GM21423 (cell line): Measurements from ENCODE around the gene TLR4.
A peak's percentile ranks its signal among the peaks of the same experiment; 100 is the strongest.

ENCODE experiments used
- ATAC-seq: cut with Tn5 transposase; IDR thresholded peaks from one replicate; pipeline ENCODE4 v1.9.1; 2021; ENCODE audit warnings: mild to moderate bottlenecking, moderate library complexity; ENCODE audit not compliant: unreplicated experiment

TLR4 gene

DNA sequence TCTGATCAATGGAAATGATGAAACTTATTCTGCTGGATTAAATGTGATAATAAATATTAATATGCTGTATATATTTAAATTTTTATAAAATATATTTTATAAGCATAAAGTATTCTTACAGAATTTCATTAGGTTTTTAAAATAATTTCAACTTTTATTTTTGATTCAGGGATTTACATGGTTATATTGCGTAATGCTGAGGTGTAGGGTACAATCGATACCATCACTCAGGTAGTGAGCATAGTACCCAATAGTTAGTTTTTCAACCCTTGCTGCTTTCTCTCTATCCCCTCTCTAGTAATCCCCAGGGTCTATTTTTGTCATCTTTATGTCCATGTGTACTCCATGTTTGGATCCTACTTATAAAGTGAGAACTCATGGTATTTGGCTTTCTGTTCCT lies 5.7 kb downstream of the TLR4 start:
- no peak for ATAC-seq

DNA sequence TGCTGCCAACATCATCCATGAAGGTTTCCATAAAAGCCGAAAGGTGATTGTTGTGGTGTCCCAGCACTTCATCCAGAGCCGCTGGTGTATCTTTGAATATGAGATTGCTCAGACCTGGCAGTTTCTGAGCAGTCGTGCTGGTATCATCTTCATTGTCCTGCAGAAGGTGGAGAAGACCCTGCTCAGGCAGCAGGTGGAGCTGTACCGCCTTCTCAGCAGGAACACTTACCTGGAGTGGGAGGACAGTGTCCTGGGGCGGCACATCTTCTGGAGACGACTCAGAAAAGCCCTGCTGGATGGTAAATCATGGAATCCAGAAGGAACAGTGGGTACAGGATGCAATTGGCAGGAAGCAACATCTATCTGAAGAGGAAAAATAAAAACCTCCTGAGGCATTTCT lies 10.1 kb downstream of the TLR4 start:
- no peak for ATAC-seq

DNA sequence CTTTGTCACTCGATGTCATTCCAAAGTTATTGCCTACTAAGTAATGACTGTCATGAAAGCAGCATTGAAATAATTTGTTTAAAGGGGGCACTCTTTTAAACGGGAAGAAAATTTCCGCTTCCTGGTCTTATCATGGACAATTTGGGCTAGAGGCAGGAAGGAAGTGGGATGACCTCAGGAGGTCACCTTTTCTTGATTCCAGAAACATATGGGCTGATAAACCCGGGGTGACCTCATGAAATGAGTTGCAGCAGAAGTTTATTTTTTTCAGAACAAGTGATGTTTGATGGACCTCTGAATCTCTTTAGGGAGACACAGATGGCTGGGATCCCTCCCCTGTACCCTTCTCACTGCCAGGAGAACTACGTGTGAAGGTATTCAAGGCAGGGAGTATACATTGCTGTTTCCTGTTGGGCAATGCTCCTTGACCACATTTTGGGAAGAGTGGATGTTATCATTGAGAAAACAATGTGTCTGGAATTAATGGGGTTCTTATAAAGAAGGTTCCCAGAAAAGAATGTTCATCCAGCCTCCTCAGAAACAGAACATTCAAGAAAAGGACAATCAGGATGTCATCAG lies 11.3 kb downstream of the TLR4 start:
- no peak for ATAC-seq

DNA sequence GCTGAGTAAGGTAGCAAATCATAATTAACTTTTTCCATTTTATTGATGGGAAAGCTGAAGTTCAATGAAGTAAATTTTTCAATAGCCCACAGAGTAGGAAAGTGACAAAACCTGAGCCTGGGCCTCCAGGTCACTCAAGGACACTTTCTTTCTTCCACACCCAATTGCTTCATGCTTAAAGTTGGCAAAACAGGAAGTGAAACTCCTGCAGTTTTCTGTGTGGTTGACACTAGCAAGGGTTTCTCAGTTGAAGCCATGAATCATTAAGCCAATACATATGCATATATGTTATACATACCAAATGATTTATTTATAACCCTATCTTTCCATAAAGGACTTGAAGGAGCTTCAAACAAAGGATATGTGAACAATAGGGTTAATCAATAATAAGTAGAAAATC lies 13.9 kb downstream of the TLR4 start:
- ATAC-seq = peak; percentile 100

DNA sequence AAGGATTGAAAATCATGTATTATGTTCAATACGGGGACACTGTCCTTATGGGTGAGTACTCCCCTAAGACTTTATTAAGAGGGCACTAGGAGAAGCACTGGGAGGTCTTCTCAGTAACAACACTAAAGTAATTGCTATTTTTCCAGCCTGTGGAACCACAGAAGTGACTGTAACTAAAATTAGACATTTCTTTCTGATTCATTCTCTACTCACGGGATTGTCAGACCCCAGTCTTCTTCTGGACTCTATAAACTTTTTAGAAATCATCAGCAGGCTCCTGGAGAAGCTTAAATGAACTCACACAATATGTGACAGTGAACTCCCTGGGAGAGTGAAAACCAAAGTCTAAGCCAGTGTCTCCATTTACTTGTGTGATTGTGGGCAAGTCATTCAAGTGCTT lies 14.5 kb downstream of the TLR4 start:
- peak; percentile 12 for ATAC-seq

DNA sequence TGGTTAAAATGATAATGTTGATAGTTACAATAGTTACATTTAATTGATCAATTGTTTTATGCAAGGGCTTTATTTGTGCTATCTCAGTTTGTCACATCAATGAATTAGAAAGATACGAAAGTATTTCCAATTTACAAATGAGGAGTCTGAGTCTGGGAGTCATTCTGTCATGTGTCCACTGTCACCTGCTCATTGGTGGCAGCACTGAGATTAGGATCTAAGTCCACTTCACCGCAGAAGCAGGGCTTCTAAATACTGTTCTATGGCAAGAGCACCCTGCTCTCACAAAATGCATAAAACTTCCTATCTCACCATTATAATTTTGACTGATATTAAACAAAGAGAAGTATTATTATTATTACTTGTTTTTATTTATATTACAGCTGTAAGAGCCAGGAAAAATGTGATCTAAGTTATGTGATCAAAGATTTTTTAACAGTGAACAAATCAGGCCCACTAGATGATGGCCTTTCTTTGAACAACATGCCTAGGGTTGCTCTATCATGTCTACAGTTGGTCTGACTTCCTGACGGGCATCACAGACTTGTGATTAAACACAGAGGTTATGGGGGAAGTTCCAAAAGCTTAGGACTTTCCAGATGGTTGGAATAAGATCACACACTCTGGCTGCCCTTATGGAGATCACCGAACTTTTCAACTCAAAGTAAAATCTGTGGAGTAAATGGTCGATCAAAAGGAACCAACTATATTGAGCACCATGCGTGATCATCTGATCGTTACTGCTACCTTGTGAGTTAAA lies 15.1 kb downstream of the TLR4 start:
- ATAC-seq = no peak

DNA sequence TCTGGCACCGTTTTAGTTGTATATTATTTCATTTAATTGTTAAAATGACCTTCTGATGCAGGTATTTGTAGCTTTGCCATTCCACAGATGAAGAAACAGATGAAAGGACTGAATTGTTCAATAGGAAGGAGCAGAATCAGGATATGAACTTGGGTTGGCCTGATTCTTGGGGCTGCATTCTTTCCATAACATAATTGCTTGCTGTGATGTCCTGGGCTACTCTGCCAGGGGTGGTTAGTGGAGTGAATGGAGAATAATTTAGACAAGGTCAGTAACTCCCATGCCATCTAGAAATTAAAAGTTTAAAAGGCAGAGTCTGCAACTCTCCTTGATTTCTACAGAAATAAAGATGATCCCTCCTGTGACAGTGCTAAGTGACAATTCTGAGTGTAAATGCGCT lies 15.9 kb downstream of the TLR4 start:
- no peak for ATAC-seq

DNA sequence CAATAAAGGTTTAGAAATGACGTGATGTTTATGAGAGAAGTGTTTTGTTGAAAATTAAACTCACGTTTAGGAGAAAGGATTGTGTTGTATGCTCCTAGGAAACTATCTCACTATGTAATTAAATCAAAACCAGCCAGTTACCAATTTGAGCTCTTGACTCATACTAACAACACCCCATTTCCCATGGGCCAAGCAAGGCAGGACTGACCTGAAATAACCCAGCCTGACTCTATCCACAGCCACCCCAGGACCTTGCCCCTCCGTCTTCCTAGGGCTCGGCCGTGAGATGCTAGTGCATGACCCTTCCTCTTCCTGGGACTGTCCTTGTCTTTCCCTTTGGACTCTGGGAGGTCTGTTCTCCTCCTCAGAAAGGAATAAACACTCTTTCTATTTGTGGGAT lies 16.4 kb downstream of the TLR4 start:
- ATAC-seq = no peak

DNA sequence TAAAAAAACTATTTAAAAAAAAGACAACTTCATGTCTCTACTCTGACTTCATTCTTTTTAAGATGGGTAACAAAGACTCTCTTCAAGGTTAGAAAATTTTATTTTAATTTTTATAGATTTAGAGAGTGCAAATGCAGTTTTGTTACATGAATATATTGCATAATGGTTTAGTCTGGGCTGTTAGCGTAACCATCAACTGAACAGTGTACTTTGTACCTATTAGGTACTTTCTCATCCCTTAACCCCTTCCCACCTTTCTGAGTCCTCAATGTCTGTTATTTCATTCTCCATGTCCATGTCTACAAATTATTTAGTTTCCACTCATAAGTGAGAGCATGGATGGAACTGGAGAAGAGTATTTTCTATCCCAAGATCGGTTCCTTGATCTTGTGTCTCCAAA lies 16.8 kb downstream of the TLR4 start:
- no peak for ATAC-seq

DNA sequence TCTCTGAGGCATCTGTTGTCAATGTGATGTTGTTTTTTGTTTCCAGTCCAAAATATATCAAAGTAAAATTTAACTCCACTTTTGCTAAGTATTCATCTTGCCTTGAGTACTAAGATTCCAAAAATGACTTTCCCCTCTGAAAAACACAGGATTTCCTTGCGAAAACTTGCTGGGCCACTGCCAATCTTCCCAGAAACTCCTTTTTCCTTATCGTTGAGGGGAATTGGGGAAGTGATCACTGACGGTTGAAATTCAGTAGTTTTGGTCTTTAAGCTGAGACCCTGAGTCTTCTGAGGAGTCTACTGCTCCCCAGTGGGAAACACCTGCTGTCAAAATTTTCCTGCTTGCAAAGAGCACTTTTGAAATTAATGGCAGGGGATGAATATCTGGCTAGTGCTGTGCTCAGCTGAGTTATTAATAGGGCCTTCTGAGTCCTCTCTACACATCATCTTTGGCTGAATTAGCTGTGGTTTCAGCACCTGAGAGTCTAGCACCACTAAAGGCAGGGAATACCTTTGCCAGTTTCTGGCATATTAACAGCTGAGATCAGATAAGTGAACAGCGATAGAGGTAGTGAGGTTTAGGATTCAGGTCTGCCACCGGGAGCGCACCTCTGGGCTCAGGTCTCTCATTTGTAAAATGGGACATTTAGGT lies 18.0 kb downstream of the TLR4 start:
- ATAC-seq = no peak

DNA sequence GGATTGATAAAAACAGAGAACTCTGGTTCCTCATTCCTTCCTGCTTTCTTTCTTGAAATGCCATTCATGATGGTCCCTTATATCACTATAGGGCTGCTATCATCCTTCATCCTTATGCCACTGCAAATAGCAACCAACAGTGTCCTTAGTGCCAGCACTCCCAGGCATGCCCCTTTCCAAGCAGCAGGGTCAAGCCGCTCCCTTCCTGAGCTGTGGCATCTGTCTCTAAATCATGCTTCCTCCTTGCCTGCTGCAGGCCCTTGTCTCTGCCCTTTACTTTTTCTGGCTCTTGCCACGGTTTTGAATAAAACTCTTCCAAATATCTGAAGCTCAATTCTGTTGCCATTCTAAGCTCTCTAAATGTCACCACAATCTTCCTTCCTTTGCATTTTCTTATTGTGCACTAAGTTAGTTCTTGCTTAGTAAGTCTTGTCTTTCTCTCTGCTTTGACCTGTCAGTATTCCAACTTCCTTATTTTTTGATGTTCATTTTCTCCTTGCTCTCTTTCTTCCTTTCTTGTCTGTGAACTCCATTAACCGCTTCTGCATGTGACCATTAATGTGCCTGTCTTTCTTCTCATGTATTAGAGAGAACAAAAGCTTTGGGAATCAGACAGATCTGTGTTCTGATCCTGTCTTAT lies 19.9 kb downstream of the TLR4 start:
- ATAC-seq = no peak

DNA sequence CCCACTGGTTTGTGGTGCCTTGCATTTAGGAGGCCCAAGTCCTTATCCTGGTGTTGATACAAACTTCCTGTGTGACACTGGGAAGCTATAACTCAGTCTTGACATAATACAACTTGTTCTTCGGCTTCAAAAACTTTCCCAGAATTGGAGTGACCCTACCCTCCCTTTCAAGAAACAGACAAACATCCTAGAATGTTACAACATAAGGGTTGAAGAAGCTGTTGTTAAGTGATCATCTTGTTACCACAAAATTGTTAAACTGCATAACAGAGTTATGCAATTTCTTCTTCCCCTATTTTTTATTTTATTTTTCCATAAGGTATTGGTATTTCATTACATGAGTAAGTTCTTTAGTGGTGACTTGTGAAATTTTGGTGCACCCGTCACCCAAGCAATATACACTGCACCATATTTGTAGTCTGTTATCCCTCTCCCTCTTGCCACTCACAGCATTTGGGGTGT lies 21.3 kb downstream of the TLR4 start:
- no peak for ATAC-seq

DNA sequence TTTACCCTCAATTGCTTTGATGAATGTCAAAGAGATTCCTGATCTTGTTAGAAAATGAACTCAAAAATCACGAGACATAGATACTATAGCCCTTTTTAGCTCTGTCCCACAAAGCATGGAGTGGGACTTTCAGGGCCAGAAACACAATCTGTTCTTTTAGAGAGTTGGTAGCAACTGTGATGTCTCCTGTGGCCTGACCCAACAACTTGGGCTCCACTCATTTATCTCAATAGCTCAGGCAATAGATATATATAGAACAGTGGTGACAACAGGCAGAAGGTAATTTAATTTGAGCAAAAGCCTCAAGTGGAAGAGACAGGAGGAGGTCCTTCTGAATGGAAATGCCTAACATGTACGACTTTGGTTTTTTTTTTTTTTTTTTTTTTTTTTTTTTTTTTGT lies 25.2 kb downstream of the TLR4 start:
- ATAC-seq = no peak

DNA sequence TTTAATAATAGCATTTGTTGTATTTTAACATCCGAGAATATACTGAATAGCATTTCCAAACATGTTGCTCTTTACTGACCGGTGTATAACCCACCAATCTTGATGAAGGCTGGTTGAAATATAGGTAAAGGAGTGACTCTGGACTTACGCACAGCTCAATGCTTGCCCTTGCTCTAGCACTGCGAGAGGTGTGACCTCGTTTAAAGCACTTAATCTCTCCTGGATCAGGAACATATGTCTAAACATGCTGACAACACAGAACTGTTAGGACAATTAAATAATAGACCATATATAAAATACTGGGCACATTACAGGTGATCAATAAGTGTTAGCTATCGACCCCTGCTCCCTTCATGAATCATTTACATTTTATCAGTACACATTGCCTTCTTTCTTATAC lies 28.3 kb downstream of the TLR4 start:
- ATAC-seq = no peak

DNA sequence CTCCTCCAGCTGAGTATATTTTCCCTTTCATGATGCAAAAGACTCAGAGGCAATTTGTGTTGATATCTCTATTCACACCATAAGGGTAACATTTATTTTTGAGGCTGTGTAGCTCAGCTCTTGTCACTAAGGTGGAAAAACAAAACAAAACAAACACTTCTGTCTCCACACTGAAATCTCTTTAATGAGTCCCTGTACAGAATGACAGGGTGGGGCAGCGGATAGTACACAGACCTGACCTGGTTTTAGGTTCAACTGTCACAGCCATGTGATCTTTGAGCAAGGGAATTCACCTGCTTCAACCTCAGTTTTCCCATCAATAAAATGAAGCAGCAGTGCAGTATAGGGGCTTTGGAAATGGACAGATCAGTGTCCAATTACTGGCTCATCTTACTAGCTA lies 29.3 kb downstream of the TLR4 start:
- no peak for ATAC-seq

DNA sequence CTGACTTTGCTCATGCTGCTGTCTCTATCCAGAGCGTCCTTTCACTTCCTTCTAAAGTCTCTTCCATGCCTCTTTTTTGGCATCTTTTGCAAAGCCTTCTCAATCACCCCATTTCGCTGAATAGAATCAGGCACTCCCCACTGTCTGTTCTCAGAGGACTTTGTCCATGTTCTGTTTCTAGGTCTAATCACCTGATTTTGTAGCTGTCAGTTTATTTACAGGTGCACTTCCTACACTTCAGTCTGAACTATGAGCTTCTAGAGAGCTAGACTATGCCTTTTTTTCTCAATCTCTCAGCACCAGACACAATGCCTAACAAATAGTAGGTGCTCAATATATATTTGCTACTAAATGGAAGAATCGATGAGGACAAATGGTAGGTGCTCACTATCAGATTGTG lies 29.9 kb downstream of the TLR4 start:
- ATAC-seq = no peak

DNA sequence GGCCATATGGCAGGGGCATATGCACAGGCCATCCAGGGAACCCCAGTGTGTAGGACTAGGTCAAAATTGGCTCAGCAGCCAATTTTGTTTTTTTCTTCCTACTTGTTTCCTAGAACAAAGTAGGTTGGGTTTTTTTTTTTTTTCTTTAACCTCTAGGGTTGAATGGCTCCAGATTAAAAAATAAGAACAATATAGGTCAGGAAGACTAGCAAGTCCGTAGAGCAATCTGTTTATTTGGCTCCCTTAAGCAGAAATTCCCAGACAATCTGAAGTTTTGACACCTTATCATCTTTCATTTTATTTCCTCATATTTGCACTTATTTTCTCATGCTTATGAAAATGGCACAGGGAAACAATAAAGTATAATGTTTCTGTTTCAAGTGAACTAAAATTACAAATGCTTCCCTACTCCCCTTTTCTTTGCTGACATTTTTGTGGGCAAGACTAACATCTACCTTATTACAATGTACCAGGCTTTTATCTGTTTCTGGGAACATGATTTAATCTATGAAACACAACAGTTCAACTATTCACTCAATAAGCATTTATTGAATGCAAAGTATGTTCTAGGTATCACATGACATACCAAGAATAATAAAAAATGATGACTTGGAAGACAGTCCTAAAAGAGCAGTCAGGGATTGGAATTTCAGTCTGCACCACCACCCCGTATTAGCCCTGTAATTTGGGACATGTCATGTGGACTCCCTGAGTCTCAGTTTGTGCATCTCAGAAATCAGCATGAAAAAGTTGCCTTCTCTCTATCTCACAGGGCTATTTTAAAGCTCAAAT lies 30.5 kb downstream of the TLR4 start:
- ATAC-seq = no peak

DNA sequence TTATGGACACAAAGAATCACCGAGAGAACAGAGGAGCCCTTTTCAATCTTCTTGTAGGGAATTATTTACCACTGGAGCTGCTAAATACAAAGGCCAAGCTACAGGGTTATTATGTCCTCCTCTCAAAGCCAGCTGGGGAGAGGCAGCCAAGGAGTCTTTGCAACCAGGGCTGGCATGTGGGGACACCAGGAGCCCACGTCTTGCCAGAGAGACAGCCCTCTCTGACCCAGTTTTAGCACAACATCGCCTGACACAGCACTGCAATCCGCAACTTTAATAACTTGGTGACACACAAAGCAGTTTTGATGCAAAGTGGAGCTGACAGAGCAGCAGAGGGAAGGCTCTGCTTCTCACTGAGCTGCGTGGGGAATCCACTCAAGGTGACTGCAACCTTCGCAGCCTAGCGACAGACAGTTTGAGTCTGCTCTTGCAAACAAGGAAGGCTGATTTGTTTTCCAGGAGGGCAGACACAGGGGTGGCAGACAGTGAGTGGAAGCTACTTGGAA lies 33.6 kb downstream of the TLR4 start:
- ATAC-seq = no peak

DNA sequence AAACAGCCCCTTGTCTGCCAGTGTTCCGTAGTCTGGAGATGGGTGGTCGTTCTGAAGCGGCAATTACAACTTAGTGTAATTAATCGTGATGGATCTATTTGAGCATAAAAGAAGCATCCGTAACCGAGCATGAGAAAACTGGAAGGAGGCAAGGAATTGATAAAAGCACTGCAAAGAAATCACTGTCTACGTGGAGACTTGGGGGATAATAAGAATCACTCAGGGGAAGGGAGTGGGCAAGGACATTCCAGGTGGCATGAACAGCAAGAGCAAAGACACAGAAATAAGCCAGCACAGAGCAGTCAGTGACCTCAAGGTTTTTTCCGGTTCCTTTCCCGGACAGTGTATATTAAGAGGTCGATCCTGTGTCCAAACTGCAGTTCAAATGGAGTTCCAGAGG lies 35.0 kb downstream of the TLR4 start:
- no peak for ATAC-seq

DNA sequence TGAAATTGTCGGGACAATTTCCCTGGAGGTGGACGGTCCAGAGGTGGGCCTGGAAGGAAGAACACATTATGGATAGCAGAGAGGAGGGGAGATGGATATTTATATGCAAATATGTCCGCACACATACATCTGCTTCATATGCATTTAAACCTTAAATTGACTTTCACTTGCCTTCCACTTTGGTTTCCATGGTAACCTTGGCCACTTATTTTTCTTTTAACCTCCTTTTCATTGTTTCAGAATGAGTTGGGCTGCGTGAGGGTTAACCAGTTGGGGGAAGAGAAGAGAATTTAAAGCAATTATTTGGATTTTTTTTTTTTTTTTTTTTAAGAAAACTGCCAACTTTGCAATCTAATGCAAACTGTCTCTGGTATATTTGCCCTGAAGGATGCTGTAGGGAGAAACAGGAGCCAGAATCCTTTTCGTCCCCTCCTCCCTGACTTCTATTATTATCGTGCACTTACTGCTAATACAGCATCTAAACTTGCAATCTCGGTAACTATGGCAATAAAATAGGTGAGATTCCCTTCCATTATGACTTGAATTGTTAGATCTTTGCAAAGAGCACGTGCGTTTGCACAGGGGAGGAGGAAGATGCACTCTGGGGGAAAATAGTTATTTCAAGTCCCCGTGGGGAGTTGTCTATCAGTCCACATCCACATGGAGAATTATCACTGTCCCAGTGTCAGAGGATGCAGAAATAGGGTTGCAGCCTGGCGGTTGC lies 35.6 kb downstream of the TLR4 start:
- no peak for ATAC-seq
